Right cardiac atrium (tissue), 5 donors: ENCODE measurements around the gene GAPVD1. TPM values are rescaled to one million over a fixed set of nuclear protein-coding genes. Genes with fewer than 3 reads are reported as not detected.
"Not testable (repeated sequence)": the region's sequence is repeated elsewhere in the genome, so short reads cannot be mapped to it uniquely, and the experiment has no call there.

Source experiments
- ATAC-seq, 2 donors: fragments of 200-7000 bp; cut with Tn5 transposase; one replicate each; pipeline versions ENCODE4 v1.8.0 to v1.9.1; 2020; ENCODE audit warnings: moderate library complexity in 2 of 2, mild to moderate bottlenecking in 1 of 2
- DNase-seq, 3 donors: peaks; one replicate each; pipeline ENCODE4 v3.0.0-alpha.2; 2020
- H3K27ac ChIP-seq: one replicate; pipeline ENCODE4 v1.5.1; 2013; ENCODE audit warnings: mild to moderate bottlenecking, low read length, control low read depth, moderate library complexity
- H3K27me3 ChIP-seq: one replicate; pipeline ENCODE4 v1.6.1; 2013; ENCODE audit not compliant: control insufficient read depth, insufficient read depth
- H3K4me1 ChIP-seq: one replicate; pipeline ENCODE4 v1.6.1; 2013; ENCODE audit warnings: low read length; ENCODE audit not compliant: control insufficient read depth, insufficient read depth
- H3K4me3 ChIP-seq: one replicate; pipeline ENCODE4 v1.5.1; 2013; ENCODE audit warnings: low read length, control low read depth
- H3K9me3 ChIP-seq: one replicate; pipeline ENCODE4 v1.6.1; 2013; ENCODE audit warnings: low read length; ENCODE audit not compliant: control insufficient read depth
- WGBS: extraction: QIAGEN DNeasy Blood & Tissue Kit; methylation state at CpG from one replicate; pipeline ENCODE4 v1.1.7; 2013; 5-methylcytosine and 5-hydroxymethylcytosine counted together
- intact Hi-C, 4 donors: fragments of 100-400 bp; cut with DNase I; formaldehyde crosslinking; loops; one replicate each; pipeline versions ENCODE4 v1.11.0 to v1.14.0; 2022 to 2023
- polyA plus RNA-seq: library from polyadenylated mRNA; stranded (reverse); fragments of 200-250 nt; gene quantifications from one replicate; pipeline ENCODE4 v1.2.3, GENCODE V29; 2013
- total RNA-seq, 4 donors: library from RNA; stranded (reverse); fragmentation: NEBNext Ultra II Directional; extraction: Animal tissue kit (Norgen Biotek cat#: 25700); gene quantifications; one replicate each; pipeline ENCODE4 v1.2.1, GENCODE V29; 2021
- donor health status: healthy with polysubstance abuse.
- donor health status: DM: no; HTN: yes; CAD: no.
- donor health status: DM: no; HTN: no; CAD: no.
- donor health status: DM: no; HTN: yes; CAD: no; lungs with severe emphysema.
- donor health status: DM: yes; HTN: yes; CAD: no.

GAPVD1 gene
- total and polyA plus RNA-seq, 5 donors: 8.1 to 45.7 (median 33.1) TPM

GRCh38 chr9:125255781-125256391 lies 5.7 kb upstream of the GAPVD1 start:
- ATAC-seq: peak in 1 of 2 donors; percentile 36
- Histone ChIP-seq H3K9me3 (no peaks in the 10 kb centered on the region), H3K27me3 (no peaks in the 10 kb centered on the region), H3K27ac (no peak overlapping the region), H3K4me1 (no peaks in the 10 kb centered on the region), H3K4me3 (no peak overlapping the region)
- WGBS: 22% methylated on average over 2 of the region's 2 CpGs
- no peak for DNase-seq
- intact Hi-C loops: loop anchor here in 2 of 4 donors (5.0 to 10.0 kb wide), 2 partner anchors 116 to 119 kb away; no protein-coding TSS in a partner anchor

GRCh38 chr9:125258160-125258785 lies 3.4 kb upstream of the GAPVD1 start:
- H3K27me3 ChIP-seq: no peaks in the 10 kb centered on the region
- ATAC-seq (no peak), DNase-seq (no peak)
- H3K4me3 ChIP-seq: no peak overlapping the region
- H3K27ac ChIP-seq: no peak overlapping the region
- intact Hi-C loops: loop anchor here in 2 of 4 donors (5.0 to 10.0 kb wide), 2 partner anchors 114 to 117 kb away; no protein-coding TSS in a partner anchor
- no peaks in the 10 kb centered on the region for H3K4me1 ChIP-seq
- 89% methylated on average over 6 of the region's 6 CpGs for WGBS
- no peaks in the 10 kb centered on the region for H3K9me3 ChIP-seq

GRCh38 chr9:125258832-125259534 lies 2.6 kb upstream of the GAPVD1 start:
- peaks cover 3% of the 10 kb centered on the region for H3K4me1 ChIP-seq
- intact Hi-C loops: loop anchor here in 2 of 4 donors (5.0 to 10.0 kb wide), 2 partner anchors 113 to 116 kb away; no protein-coding TSS in a partner anchor
- 57% methylated on average over 2 of the region's 2 CpGs for WGBS
- H3K9me3 ChIP-seq: no peaks in the 10 kb centered on the region
- H3K4me3 ChIP-seq: no peak overlapping the region
- no peak overlapping the region for H3K27ac ChIP-seq
- DNase-seq: no peak
- ATAC-seq: no peak
- no peaks in the 10 kb centered on the region for H3K27me3 ChIP-seq

- H3K4me3 ChIP-seq: no peak overlapping the region
- no peak for ATAC-seq
- no peaks in the 10 kb centered on the region for H3K27me3 ChIP-seq
- H3K27ac ChIP-seq: no peak overlapping the region
- peaks cover 3% of the 10 kb centered on the region for H3K4me1 ChIP-seq
- no peaks in the 10 kb centered on the region for H3K9me3 ChIP-seq
- no peak for DNase-seq
- intact Hi-C loops: no loop called here
These were observed 1.1 kb upstream of the GAPVD1 start for GRCh38 chr9:125260561-125260960.

- Histone ChIP-seq H3K27me3 (no peaks in the 10 kb centered on the region), H3K27ac (peak overlapping the region; percentile 31), H3K4me3 (peak overlapping the region; percentile 71), H3K4me1 (peaks cover 3% of the 10 kb centered on the region), H3K9me3 (no peaks in the 10 kb centered on the region)
- intact Hi-C loops: no loop called here
- 21% methylated on average over 11 of the region's 11 CpGs for WGBS
- no peak for DNase-seq
- ATAC-seq: no peak
These were observed 817 bp downstream of the GAPVD1 start for GRCh38 chr9:125262294-125262991.

- H3K4me3 ChIP-seq, H3K4me1 ChIP-seq, ATAC-seq, H3K27me3 ChIP-seq, intact Hi-C loops, DNase-seq, H3K27ac ChIP-seq, H3K9me3 ChIP-seq: not testable (repeated sequence)
- WGBS: 68% methylated on average over 7 of the region's 7 CpGs
These were observed 2.4 kb downstream of the GAPVD1 start for GRCh38 chr9:125264068-125264467.

GRCh38 chr9:125268394-125269013 lies 6.9 kb downstream of the GAPVD1 start:
- WGBS: 53% methylated on average over 6 of the region's 6 CpGs
- DNase-seq (no peak), ATAC-seq (peak in 1 of 2 donors; percentile 44)
- no peaks in the 10 kb centered on the region for H3K27me3 ChIP-seq
- peaks cover 4% of the 10 kb centered on the region for H3K4me1 ChIP-seq
- H3K9me3 ChIP-seq: no peaks in the 10 kb centered on the region
- no peak overlapping the region for H3K4me3 ChIP-seq
- no peak overlapping the region for H3K27ac ChIP-seq
- intact Hi-C loops: no loop called here

GRCh38 chr9:125269014-125269397 lies 7.4 kb downstream of the GAPVD1 start:
- ATAC-seq (no peak), DNase-seq (no peak)
- Histone ChIP-seq H3K4me3 (no peak overlapping the region), H3K9me3 (no peaks in the 10 kb centered on the region), H3K4me1 (peaks cover 2% of the 10 kb centered on the region), H3K27ac (no peak overlapping the region), H3K27me3 (no peaks in the 10 kb centered on the region)
- intact Hi-C loops: no loop called here
- WGBS: 82% methylated on average over 1 of the region's 1 CpG

- peaks cover 2% of the 10 kb centered on the region for H3K4me1 ChIP-seq
These were observed 9.5 kb downstream of the GAPVD1 start for GRCh38 chr9:125271081-125271480.

GRCh38 chr9:125272697-125273096 lies 11.1 kb downstream of the GAPVD1 start:
- no peak for DNase-seq
- intact Hi-C loops: no loop called here
- 65% methylated on average over 3 of the region's 3 CpGs for WGBS
- no peak for ATAC-seq
- no peaks in the 10 kb centered on the region for H3K27me3 ChIP-seq
- H3K27ac ChIP-seq: no peak overlapping the region
- H3K9me3 ChIP-seq: no peaks in the 10 kb centered on the region
- peaks cover 2% of the 10 kb centered on the region for H3K4me1 ChIP-seq
- no peak overlapping the region for H3K4me3 ChIP-seq

More at GRCh38 chr9:125271081-125271480, 9.5 kb downstream of the GAPVD1 start:
- no peaks in the 10 kb centered on the region for H3K9me3 ChIP-seq
- intact Hi-C loops: no loop called here
- H3K4me3 ChIP-seq: no peak overlapping the region
- H3K27ac ChIP-seq: no peak overlapping the region
- WGBS: 77% methylated on average over 5 of the region's 5 CpGs
- DNase-seq (no peak), ATAC-seq (no peak)
- no peaks in the 10 kb centered on the region for H3K27me3 ChIP-seq
